H1 (cell line): ENCODE results near the gene TUT1. TPM values are rescaled to one million over a fixed set of nuclear protein-coding genes. Genes with fewer than 3 reads are reported as not detected.

Experiments
- ATF3 ChIP-seq: IDR thresholded peaks from 2 replicates; pipeline ENCODE4 v1.6.1; 2011; ENCODE audit warnings: low read depth, mild to moderate bottlenecking, low read length; ENCODE audit not compliant: insufficient read depth
- BACH1 ChIP-seq: IDR thresholded peaks from 2 replicates; pipeline ENCODE4 v1.6.1; 2012; ENCODE audit warnings: low read length, improper control_type of control experiment
- CBX5 ChIP-seq: fragments of 300-800, 300-1000 bp; sonication (generic); IDR thresholded peaks from 2 replicates; pipeline ENCODE4 v1.7.1; 2016; ENCODE audit warnings: antibody characterized with exemption, low read length, low read depth
- EP300 ChIP-seq, 2 experiments: IDR thresholded peaks; 1 replicate in 1 of 2; 2 replicates in 1 of 2; pipeline ENCODE4 v1.6.1; 2011 to 2012; ENCODE audit warnings: low read depth in 2 of 2, low read length in 2 of 2, mild to moderate bottlenecking in 2 of 2, borderline replicate concordance in 1 of 2, inconsistent platforms in 1 of 2, moderate library complexity in 1 of 2
- EZH2 ChIP-seq: fragments of 200-600 bp; sonication (generic); IDR thresholded peaks from 2 replicates; pipeline ENCODE4 v1.7.1; 2012; ENCODE audit warnings: low read depth, mild to moderate bottlenecking, moderate library complexity, low read length, inconsistent platforms; ENCODE audit not compliant: severe bottlenecking
- FOSL1 ChIP-seq: IDR thresholded peaks from 2 replicates; pipeline ENCODE4 v1.6.1; 2011; ENCODE audit warnings: mild to moderate bottlenecking, low read depth, low read length, moderate library complexity; ENCODE audit not compliant: insufficient read depth
- GABPA ChIP-seq: IDR thresholded peaks from 2 replicates; pipeline ENCODE4 v1.6.1; 2011; ENCODE audit warnings: mild to moderate bottlenecking, low read length, moderate library complexity, borderline replicate concordance; ENCODE audit not compliant: insufficient read depth
- JUN ChIP-seq: IDR thresholded peaks from 2 replicates; pipeline ENCODE4 v1.6.1; 2011; ENCODE audit warnings: low read depth, mild to moderate bottlenecking, improper control_type of control experiment, low read length
- KDM1A ChIP-seq: fragments of 200-600, 300-600 bp; sonication (generic); IDR thresholded peaks from 2 replicates; pipeline ENCODE4 v1.7.1; 2016; ENCODE audit warnings: mild to moderate bottlenecking, low read length, borderline replicate concordance
- MAX ChIP-seq: IDR thresholded peaks from 2 replicates; pipeline ENCODE4 v1.6.1; 2012; ENCODE audit warnings: inconsistent platforms
- NRF1 ChIP-seq: IDR thresholded peaks from 2 replicates; pipeline ENCODE4 v1.6.1; 2011; ENCODE audit warnings: mild to moderate bottlenecking, low read depth, low read length, improper control_type of control experiment
- PHF8 ChIP-seq: fragments of 200-600 bp; sonication (generic); conservative IDR thresholded peaks from 2 replicates; pipeline ENCODE4 v1.7.1; 2012; ENCODE audit warnings: low read depth, mild to moderate bottlenecking, inconsistent platforms, low read length, moderate library complexity
- POLR2A ChIP-seq, 2 experiments: IDR thresholded peaks; 1 replicate in 1 of 2; 2 replicates in 1 of 2; pipeline ENCODE4 v1.6.1; 2011; ENCODE audit warnings: low read depth in 2 of 2, low read length in 2 of 2, mild to moderate bottlenecking in 2 of 2; ENCODE audit errors: control extremely low read depth in 1 of 2
- SIN3A ChIP-seq, 2 experiments: IDR thresholded peaks in 1 of 2; conservative IDR thresholded peaks in 1 of 2; 2 replicates each; pipeline ENCODE4 v1.6.1; 2011 to 2012; ENCODE audit warnings: low read length in 2 of 2, improper control_type of control experiment in 1 of 2, low read depth in 1 of 2, mild to moderate bottlenecking in 1 of 2
- SIRT6 ChIP-seq: IDR thresholded peaks from one replicate; pipeline ENCODE4 v1.7.1; 2012; ENCODE audit warnings: low read length, inconsistent platforms
- SIX5 ChIP-seq: IDR thresholded peaks from 2 replicates; pipeline ENCODE4 v1.6.1; 2011; ENCODE audit warnings: mild to moderate bottlenecking, low read depth, low read length
- SP2 ChIP-seq: IDR thresholded peaks from 2 replicates; pipeline ENCODE4 v1.6.1; 2012; ENCODE audit warnings: mild to moderate bottlenecking, low read length, inconsistent platforms
- SP4 ChIP-seq: IDR thresholded peaks from 2 replicates; pipeline ENCODE4 v1.6.1; 2012; ENCODE audit warnings: low read length, inconsistent platforms
- TEAD4 ChIP-seq: IDR thresholded peaks from 2 replicates; pipeline ENCODE4 v1.6.1; 2012; ENCODE audit warnings: low read depth, low read length, inconsistent platforms, mixed read lengths
- ZNF274 ChIP-seq: IDR thresholded peaks from 2 replicates; pipeline ENCODE4 v1.7.0; 2012; ENCODE audit warnings: low read length, borderline replicate concordance; ENCODE audit errors: extremely low read depth
- polyA plus RNA-seq, 7 experiments: library from polyadenylated mRNA; depleted of rRNA in 3 of 7; stranded (reverse) in 5 of 7; unstranded in 2 of 7; fragments of >200 nt in 5 of 7; fragments of 200-250 nt in 2 of 7; gene quantifications; 1 replicate in 5 of 7; 2 replicates in 1 of 7; 4 replicates in 1 of 7; pipeline versions ENCODE4 v1.2.1 to v1.2.3, GENCODE V29; 2011 to 2013; ENCODE audit warnings: missing spikeins in 2 of 7, mixed read lengths in 2 of 7
- total RNA-seq: library from RNA; stranded (reverse); fragmentation: NEBNext Ultra II Directional; extraction: Animal tissue kit (Norgen Biotek cat#: 25700); gene quantifications from 2 replicates; pipeline ENCODE4 v1.2.1, GENCODE V29; 2021

TUT1 gene
- total and polyA plus RNA-seq, 2 of the 8 experiments (the other 6 are each of a cell fraction or from before 2014, with no cell fraction given): 17.8 to 24.6 TPM

GRCh38 chr11:62542750-62543567 is 48.4 kb downstream of the TUT1 start (continued):
- TF ChIP-seq NRF1: no peak
- TF ChIP-seq KDM1A: no peak
- TF ChIP-seq SP2: no peak
- no peak for TF ChIP-seq EZH2
- no peak for TF ChIP-seq TEAD4
- TF ChIP-seq FOSL1: no peak
- TF ChIP-seq PHF8: no peak
- TF ChIP-seq MAX: no peak
- no peak for TF ChIP-seq CBX5
- TF ChIP-seq GABPA: no peak
- no peak for TF ChIP-seq POLR2A (IDR thresholded peaks at IDR 0.05; ENCODE audit: control extremely low read depth in 1 of 2, low read depth in 2 of 2, low read length in 2 of 2)
- peak in 1 of 2 experiments; percentile 75; a peak in 2 of 4 replicates for TF ChIP-seq SIN3A (conservative IDR thresholded peaks at IDR 0.05 in 1 of 2, IDR thresholded peaks at IDR 0.05 in 1 of 2; ENCODE audit: low read depth in 1 of 2, low read length in 2 of 2)
- TF ChIP-seq SIRT6: no peak
- no peak for TF ChIP-seq ATF3
- TF ChIP-seq SIX5: no peak
- TF ChIP-seq SP4: no peak
- TF ChIP-seq BACH1: peak; percentile 40
- TF ChIP-seq JUN: no peak
- TF ChIP-seq ZNF274: no peak
- TF ChIP-seq EP300 (IDR thresholded peaks at IDR 0.05; ENCODE audit: borderline replicate concordance in 1 of 2, low read depth in 2 of 2, low read length in 2 of 2): no peak
